ENCODE data around the gene SORBS1. TPM values are rescaled to one million over a fixed set of nuclear protein-coding genes. Genes with fewer than 3 reads are reported as not detected.

Gene SORBS1
- total RNA-seq, 1 donor from 2014 or later, result 5.1 TPM

- peaks cover 2% of the 10 kb centered on the region for H3K9me3 Mint-ChIP-seq (ENCODE audit: unreplicated experiment)
- H3K27me3 Mint-ChIP-seq (ENCODE audit: low read depth, unreplicated experiment), result peaks cover 7% of the 10 kb centered on the region
- DNase-seq (ENCODE audit: low read depth), result no peak
- no peak overlapping the region for H3K4me3 Mint-ChIP-seq (ENCODE audit: unreplicated experiment)
- H3K4me2 ChIP-seq (ENCODE audit: low read length), result no peak overlapping the region
- H3K27ac Mint-ChIP-seq (ENCODE audit: unreplicated experiment), result no peak overlapping the region
- H3K4me3 ChIP-seq (ENCODE audit: insufficient read depth, low read depth, low read length), result no peak overlapping the region
- peaks cover 8% of the 10 kb centered on the region for H3K4me1 Mint-ChIP-seq (ENCODE audit: low read depth, unreplicated experiment)
- H3K36me3 ChIP-seq (ENCODE audit: insufficient read depth, low read length), result no peaks in the 10 kb centered on the region
- H3K79me2 ChIP-seq (ENCODE audit: insufficient read depth, low read length), result no peaks in the 10 kb centered on the region
- H2AFZ ChIP-seq (ENCODE audit: low read depth, low read length), result no peak overlapping the region
- H4K20me1 ChIP-seq (ENCODE audit: insufficient read depth, low read length), result no peaks in the 10 kb centered on the region
- no peak overlapping the region for H3K9ac ChIP-seq (ENCODE audit: low read length)
- H3K36me3 Mint-ChIP-seq (ENCODE audit: low read depth, unreplicated experiment), result peaks cover 4% of the 10 kb centered on the region
- no peaks in the 10 kb centered on the region for H3K4me1 ChIP-seq (ENCODE audit: insufficient read depth, low read length)
- H3K27ac ChIP-seq (ENCODE audit: low read depth, low read length), result no peak overlapping the region
- FAIRE-seq, result no peak
- no peaks in the 10 kb centered on the region for H3K9me3 ChIP-seq (ENCODE audit: insufficient read depth, low read depth, low read length)
- TF ChIP-seq CTCF (IDR thresholded peaks at IDR 0.05; ENCODE audit: insufficient read depth, low read depth, low read length) (no peak), EZH2 (IDR thresholded peaks at IDR 0.05; ENCODE audit: insufficient read depth, low read length) (no peak)
- H3K27me3 ChIP-seq (ENCODE audit: insufficient read depth, low read length), result peaks cover 2% of the 10 kb centered on the region
These were observed 122.4 kb downstream of the SORBS1 start for GRCh38 chr10:95438781-95439180.

GRCh38 chr10:95437669-95438068, 123.5 kb downstream of the SORBS1 start:
- Mint-ChIP-seq H3K27ac (ENCODE audit: unreplicated experiment) (no peak overlapping the region), H3K4me3 (ENCODE audit: unreplicated experiment) (no peak overlapping the region)
- FAIRE-seq, result no peak

More at GRCh38 chr10:95437669-95438068, 123.5 kb downstream of the SORBS1 start:
- Histone ChIP-seq H3K4me1 (ENCODE audit: insufficient read depth, low read length) (peaks cover 3% of the 10 kb centered on the region), H3K9ac (ENCODE audit: low read length) (no peak overlapping the region), H3K79me2 (ENCODE audit: insufficient read depth, low read length) (no peaks in the 10 kb centered on the region), H4K20me1 (ENCODE audit: insufficient read depth, low read length) (no peaks in the 10 kb centered on the region), H3K4me2 (ENCODE audit: low read length) (no peak overlapping the region), H3K36me3 (ENCODE audit: insufficient read depth, low read length) (no peaks in the 10 kb centered on the region), H3K9me3 (ENCODE audit: insufficient read depth, low read depth, low read length) (no peaks in the 10 kb centered on the region), H3K27me3 (ENCODE audit: insufficient read depth, low read length) (peaks cover 2% of the 10 kb centered on the region), H3K4me3 (ENCODE audit: insufficient read depth, low read depth, low read length) (no peak overlapping the region), H3K27ac (ENCODE audit: low read depth, low read length) (no peak overlapping the region), H2AFZ (ENCODE audit: low read depth, low read length) (no peak overlapping the region)
- Mint-ChIP-seq H3K36me3 (ENCODE audit: low read depth, unreplicated experiment) (peaks cover 4% of the 10 kb centered on the region), H3K4me1 (ENCODE audit: low read depth, unreplicated experiment) (peaks cover 15% of the 10 kb centered on the region), H3K9me3 (ENCODE audit: unreplicated experiment) (peaks cover 2% of the 10 kb centered on the region), H3K27me3 (ENCODE audit: low read depth, unreplicated experiment) (peaks cover 7% of the 10 kb centered on the region)
- TF ChIP-seq EZH2 (IDR thresholded peaks at IDR 0.05; ENCODE audit: insufficient read depth, low read length), result no peak
- no peak for TF ChIP-seq CTCF (IDR thresholded peaks at IDR 0.05; ENCODE audit: insufficient read depth, low read depth, low read length)
- no peak for DNase-seq (ENCODE audit: low read depth)

Data from astrocyte (in vitro differentiated cells and primary cell).